B cell (primary cell): ENCODE data around the gene MGME1.

Source experiments
- EZH2 ChIP-seq: IDR thresholded peaks from 2 replicates; pipeline ENCODE4 v1.6.1; 2012; ENCODE audit warnings: borderline replicate concordance, low read depth, mild to moderate bottlenecking, moderate library complexity, low read length; ENCODE audit not compliant: insufficient read depth, poor library complexity, severe bottlenecking
- TF ChIP-seq, protein P1 (sequence below): fragments of 200-600 bp; IDR thresholded peaks from one replicate; pipeline ENCODE4 v1.8.0; 2022; ENCODE audit warnings: antibody characterized with exemption, mild to moderate bottlenecking

- TF ChIP-seq, protein P1, sequence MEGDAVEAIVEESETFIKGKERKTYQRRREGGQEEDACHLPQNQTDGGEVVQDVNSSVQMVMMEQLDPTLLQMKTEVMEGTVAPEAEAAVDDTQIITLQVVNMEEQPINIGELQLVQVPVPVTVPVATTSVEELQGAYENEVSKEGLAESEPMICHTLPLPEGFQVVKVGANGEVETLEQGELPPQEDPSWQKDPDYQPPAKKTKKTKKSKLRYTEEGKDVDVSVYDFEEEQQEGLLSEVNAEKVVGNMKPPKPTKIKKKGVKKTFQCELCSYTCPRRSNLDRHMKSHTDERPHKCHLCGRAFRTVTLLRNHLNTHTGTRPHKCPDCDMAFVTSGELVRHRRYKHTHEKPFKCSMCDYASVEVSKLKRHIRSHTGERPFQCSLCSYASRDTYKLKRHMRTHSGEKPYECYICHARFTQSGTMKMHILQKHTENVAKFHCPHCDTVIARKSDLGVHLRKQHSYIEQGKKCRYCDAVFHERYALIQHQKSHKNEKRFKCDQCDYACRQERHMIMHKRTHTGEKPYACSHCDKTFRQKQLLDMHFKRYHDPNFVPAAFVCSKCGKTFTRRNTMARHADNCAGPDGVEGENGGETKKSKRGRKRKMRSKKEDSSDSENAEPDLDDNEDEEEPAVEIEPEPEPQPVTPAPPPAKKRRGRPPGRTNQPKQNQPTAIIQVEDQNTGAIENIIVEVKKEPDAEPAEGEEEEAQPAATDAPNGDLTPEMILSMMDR = no peak
- TF ChIP-seq EZH2 = no peak
Measured at GRCh38 chr20:17952692-17953684, 15.8 kb upstream of the MGME1 start.
